HCT116 (cell line): ENCODE results near the gene PTPN9. TPM values are rescaled to one million over a fixed set of nuclear protein-coding genes. Genes with fewer than 3 reads are reported as not detected.

ENCODE experiments used
- ATAC-seq: fragments of 200-7000 bp; cut with Tn5 transposase; 2 replicates; pipeline ENCODE4 v1.9.1; 2020; ENCODE audit warnings: mild to moderate bottlenecking, moderate library complexity
- BruUV-seq: library from RNA; stranded (reverse); fragments of 400-500 nt; replicated peaks from 2 replicates; lab custom pipeline; 2021; lab: Mats Ljungman, UMichigan
- CTCF ChIA-PET: fragments of 300-600 bp; sonication (Branson Sonifier 250); formaldehyde crosslinking; loops from one replicate; lab custom pipeline; 2021; ENCODE audit warnings: antibody characterized with exemption; lab: Charles Lee
- POLR2A ChIA-PET: fragments of 300-600, 350-600 bp; sonication (Branson Sonifier 250); formaldehyde crosslinking; loops from one replicate; lab custom pipeline; 2021; ENCODE audit warnings: antibody characterized with exemption; lab: Charles Lee
- RAD21 ChIA-PET, 2 experiments: fragments of 300-600 bp; sonication (Branson Sonifier 250); formaldehyde crosslinking; loops; one replicate each; lab custom pipeline; 2023; ENCODE audit warnings: low total read pairs in 2 of 2; ENCODE audit not compliant: uncharacterized antibody in 2 of 2, unreplicated experiment in 2 of 2, low non-redundant PET in 1 of 2; lab: Charles Lee
- DNase-seq: peaks from one replicate; pipeline ENCODE4 v3.0.0-alpha.2; 2010; ENCODE audit warnings: low read depth, low spot score
- H2AFZ ChIP-seq: fragments of 200-600 bp; shearing (Covaris generic), sonication (generic); 2 replicates; pipeline ENCODE4 v1.6.1; 2017; ENCODE audit warnings: low read depth, mixed run types, mixed read lengths, antibody characterized with exemption, low read length; ENCODE audit not compliant: poor library complexity, severe bottlenecking
- H3K27ac ChIP-seq: 2 replicates; pipeline ENCODE4 v1.5.1; 2012; ENCODE audit warnings: low read depth, low read length
- H3K27me3 ChIP-seq: fragments of 200-600 bp; sonication (generic); 2 replicates; pipeline ENCODE4 v1.6.1; 2016; ENCODE audit warnings: mixed run types, low read length, mixed read lengths; ENCODE audit not compliant: insufficient read depth
- H3K36me3 ChIP-seq, 2 experiments: fragments of 200-500 bp in 1 of 2; fragments of 200-600 bp in 1 of 2; sonication (Bioruptor generic) in 1 of 2; sonication (generic) in 1 of 2; 2 replicates each; pipeline versions ENCODE4 v1.5.1 to v1.6.1; 2014 to 2016; ENCODE audit warnings: low read length in 2 of 2, inconsistent platforms in 1 of 2, mixed read lengths in 1 of 2, mixed run types in 1 of 2; ENCODE audit not compliant: insufficient read depth in 2 of 2, control insufficient read depth in 1 of 2
- H3K4me1 ChIP-seq, 2 experiments: fragments of 200-600 bp in 1 of 2; sonication (generic) in 1 of 2; 2 replicates each; pipeline versions ENCODE4 v1.5.1 to v1.6.1; 2012 to 2017; ENCODE audit warnings: low read length in 2 of 2, inconsistent platforms in 1 of 2, mild to moderate bottlenecking in 1 of 2, mixed read lengths in 1 of 2, mixed run types in 1 of 2, moderate library complexity in 1 of 2; ENCODE audit not compliant: insufficient read depth in 2 of 2, control insufficient read depth in 1 of 2
- H3K4me2 ChIP-seq: fragments of 200-600 bp; sonication (generic); 2 replicates; pipeline ENCODE4 v1.6.1; 2017; ENCODE audit warnings: mixed run types, low read length, mixed read lengths
- H3K4me3 ChIP-seq, 2 experiments: fragments of 200-600 bp in 1 of 2; sonication (generic) in 1 of 2; replicated peaks in 1 of 2; 2 replicates each; pipeline ENCODE4 v1.5.1; 2011 to 2016; ENCODE audit warnings: low read length in 2 of 2, control low read depth in 1 of 2, low read depth in 1 of 2, mild to moderate bottlenecking in 1 of 2, mixed read lengths in 1 of 2, mixed run types in 1 of 2
- H3K79me2 ChIP-seq: fragments of 200-600 bp; sonication (generic); 2 replicates; pipeline ENCODE4 v1.6.1; 2017; ENCODE audit warnings: mild to moderate bottlenecking, mixed run types, low read length, moderate library complexity, mixed read lengths; ENCODE audit not compliant: insufficient read depth
- H3K9ac ChIP-seq: fragments of 200-600 bp; sonication (generic); 2 replicates; pipeline ENCODE4 v1.6.1; 2016; ENCODE audit warnings: low read length, mixed read lengths
- H3K9me2 ChIP-seq: fragments of 200-600 bp; sonication (generic), shearing (Covaris generic); 2 replicates; pipeline ENCODE4 v1.6.1; 2017; ENCODE audit warnings: mixed run types, mild to moderate bottlenecking, moderate library complexity; ENCODE audit not compliant: insufficient read depth
- H3K9me3 ChIP-seq, 2 experiments: fragments of 200-500 bp in 1 of 2; fragments of 200-600 bp in 1 of 2; sonication (Bioruptor generic) in 1 of 2; sonication (generic) in 1 of 2; 2 replicates each; pipeline ENCODE4 v1.6.1; 2014 to 2017; ENCODE audit warnings: low read length in 2 of 2, mixed read lengths in 2 of 2, inconsistent platforms in 1 of 2, low read depth in 1 of 2, mild to moderate bottlenecking in 1 of 2, mixed run types in 1 of 2, moderate library complexity in 1 of 2; ENCODE audit not compliant: control insufficient read depth in 1 of 2, insufficient read depth in 1 of 2
- H4K20me1 ChIP-seq: fragments of 200-600 bp; sonication (generic), shearing (Covaris generic); 2 replicates; pipeline ENCODE4 v1.6.1; 2017; ENCODE audit warnings: mixed run types, mild to moderate bottlenecking, moderate library complexity; ENCODE audit not compliant: insufficient read depth
- CEBPB ChIP-seq: IDR thresholded peaks from 2 replicates; pipeline ENCODE4 v1.6.1; 2012; ENCODE audit warnings: low read depth
- ELF1 ChIP-seq: IDR thresholded peaks from 2 replicates; pipeline ENCODE4 v1.6.1; 2012; ENCODE audit warnings: low read depth, borderline replicate concordance
- EZH2 ChIP-seq: fragments of 200-600 bp; sonication (generic); IDR thresholded peaks from 2 replicates; pipeline ENCODE4 v1.6.1; 2017; ENCODE audit warnings: antibody characterized with exemption, mixed run types
- EZH2phosphoT487 ChIP-seq: fragments of 200-600 bp; IDR thresholded peaks from 2 replicates; pipeline ENCODE4 v1.6.1; 2018; ENCODE audit warnings: antibody characterized with exemption, borderline replicate concordance
- FOSL1 ChIP-seq: IDR thresholded peaks from 2 replicates; pipeline ENCODE4 v1.6.1; 2012; ENCODE audit warnings: low read depth
- RAD21 ChIP-seq: IDR thresholded peaks from 2 replicates; pipeline ENCODE4 v1.6.1; 2012; ENCODE audit warnings: low read depth, mild to moderate bottlenecking
- SIN3A ChIP-seq: IDR thresholded peaks from 2 replicates; pipeline ENCODE4 v1.6.1; 2012; ENCODE audit warnings: low read depth
- SP1 ChIP-seq: IDR thresholded peaks from 2 replicates; pipeline ENCODE4 v1.6.1; 2012; ENCODE audit warnings: low read depth
- SRF ChIP-seq: IDR thresholded peaks from 2 replicates; pipeline ENCODE4 v1.6.1; 2012; ENCODE audit warnings: low read depth
- TCF7L2 ChIP-seq: IDR thresholded peaks from 2 replicates; pipeline ENCODE4 v1.7.0; 2011; ENCODE audit warnings: borderline replicate concordance, inconsistent platforms; ENCODE audit not compliant: insufficient read depth, insufficient read length; ENCODE audit errors: extremely low read depth
- YY1 ChIP-seq: IDR thresholded peaks from 2 replicates; pipeline ENCODE4 v1.6.1; 2011; ENCODE audit warnings: low read length, low read depth, moderate library complexity, mild to moderate bottlenecking; ENCODE audit not compliant: insufficient replicate concordance; ENCODE audit errors: extremely low read depth
- ZFX ChIP-seq: fragments of 450-650 bp; IDR thresholded peaks from 2 replicates; pipeline ENCODE4 v1.6.1; 2017
- intact Hi-C: fragments of 100-400 bp; cut with micrococcal nuclease; formaldehyde crosslinking; loops from 2 replicates; pipeline ENCODE4 v1.10.0; 2022
- total RNA-seq: library from RNA; stranded (reverse); gene quantifications from one replicate; pipeline ENCODE4 v1.2.1, GENCODE V29; 2021; ENCODE audit not compliant: unreplicated experiment
- TF ChIP-seq, protein P1 (sequence below): IDR thresholded peaks from 2 replicates; pipeline ENCODE4 v1.6.1; 2012; ENCODE audit warnings: low read depth
- TF ChIP-seq, protein P2 (sequence below): IDR thresholded peaks from 2 replicates; pipeline ENCODE4 v1.6.1; 2012
- TF ChIP-seq, protein P3 (sequence below): IDR thresholded peaks from 2 replicates; pipeline ENCODE4 v1.6.1; 2011; ENCODE audit warnings: mild to moderate bottlenecking, low read length, moderate library complexity; ENCODE audit not compliant: insufficient replicate concordance; ENCODE audit errors: extremely low read depth
- TF ChIP-seq, protein P4 (sequence below), 3 experiments: fragments of 200-600 bp in 1 of 3; sonication (generic) in 1 of 3; IDR thresholded peaks in 2 of 3; conservative IDR thresholded peaks in 1 of 3; 2 replicates each; pipeline ENCODE4 v1.5.1; 2012 to 2017; ENCODE audit warnings: low read depth in 2 of 3, low read length in 2 of 3, antibody characterized with exemption in 1 of 3, borderline replicate concordance in 1 of 3, control low read depth in 1 of 3, mild to moderate bottlenecking in 1 of 3, mixed read lengths in 1 of 3, mixed run types in 1 of 3, moderate library complexity in 1 of 3; ENCODE audit not compliant: insufficient read depth in 1 of 3

PTPN9 gene
- total RNA-seq, 1 experiment from 2014 or later = 21.1 TPM

DNA sequence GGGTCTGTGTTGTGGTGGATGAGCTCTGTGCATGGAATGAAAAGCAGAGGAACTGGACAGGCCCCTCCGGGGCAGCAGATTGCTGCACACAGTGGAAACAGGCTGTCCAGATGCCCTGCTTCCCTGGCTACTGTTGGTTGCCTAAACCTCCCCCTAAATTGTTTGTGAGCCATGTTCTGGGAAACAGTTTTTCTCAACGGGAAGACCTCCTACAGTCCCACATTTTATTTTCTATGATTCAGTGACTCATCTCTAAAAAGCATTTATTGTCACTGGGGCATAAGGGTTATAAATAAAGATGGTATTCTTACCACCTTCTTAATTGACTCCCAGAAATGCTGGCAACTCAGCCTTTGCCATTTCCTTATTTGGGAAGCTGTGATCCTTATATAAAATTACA is 20.3 kb upstream of the PTPN9 start:
- POLR2A ChIA-PET = no interaction called here
- Histone ChIP-seq H3K9me2 (no peaks in the 10 kb centered on the region), H4K20me1 (no peaks in the 10 kb centered on the region), H3K79me2 (no peaks in the 10 kb centered on the region), H3K27ac (no peak overlapping the region), H3K4me1 (no peaks in the 10 kb centered on the region), H3K9ac (no peak overlapping the region), H3K4me3 (no peak overlapping the region), H2AFZ (no peak overlapping the region), H3K27me3 (no peaks in the 10 kb centered on the region), H3K4me2 (no peak overlapping the region), H3K9me3 (no peaks in the 10 kb centered on the region), H3K36me3 (peaks cover 0 to 15% of the 10 kb centered on the region in 2 experiments; a peak in 2 of 4 replicates)
- TF ChIP-seq, protein P1, sequence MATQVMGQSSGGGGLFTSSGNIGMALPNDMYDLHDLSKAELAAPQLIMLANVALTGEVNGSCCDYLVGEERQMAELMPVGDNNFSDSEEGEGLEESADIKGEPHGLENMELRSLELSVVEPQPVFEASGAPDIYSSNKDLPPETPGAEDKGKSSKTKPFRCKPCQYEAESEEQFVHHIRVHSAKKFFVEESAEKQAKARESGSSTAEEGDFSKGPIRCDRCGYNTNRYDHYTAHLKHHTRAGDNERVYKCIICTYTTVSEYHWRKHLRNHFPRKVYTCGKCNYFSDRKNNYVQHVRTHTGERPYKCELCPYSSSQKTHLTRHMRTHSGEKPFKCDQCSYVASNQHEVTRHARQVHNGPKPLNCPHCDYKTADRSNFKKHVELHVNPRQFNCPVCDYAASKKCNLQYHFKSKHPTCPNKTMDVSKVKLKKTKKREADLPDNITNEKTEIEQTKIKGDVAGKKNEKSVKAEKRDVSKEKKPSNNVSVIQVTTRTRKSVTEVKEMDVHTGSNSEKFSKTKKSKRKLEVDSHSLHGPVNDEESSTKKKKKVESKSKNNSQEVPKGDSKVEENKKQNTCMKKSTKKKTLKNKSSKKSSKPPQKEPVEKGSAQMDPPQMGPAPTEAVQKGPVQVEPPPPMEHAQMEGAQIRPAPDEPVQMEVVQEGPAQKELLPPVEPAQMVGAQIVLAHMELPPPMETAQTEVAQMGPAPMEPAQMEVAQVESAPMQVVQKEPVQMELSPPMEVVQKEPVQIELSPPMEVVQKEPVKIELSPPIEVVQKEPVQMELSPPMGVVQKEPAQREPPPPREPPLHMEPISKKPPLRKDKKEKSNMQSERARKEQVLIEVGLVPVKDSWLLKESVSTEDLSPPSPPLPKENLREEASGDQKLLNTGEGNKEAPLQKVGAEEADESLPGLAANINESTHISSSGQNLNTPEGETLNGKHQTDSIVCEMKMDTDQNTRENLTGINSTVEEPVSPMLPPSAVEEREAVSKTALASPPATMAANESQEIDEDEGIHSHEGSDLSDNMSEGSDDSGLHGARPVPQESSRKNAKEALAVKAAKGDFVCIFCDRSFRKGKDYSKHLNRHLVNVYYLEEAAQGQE = no peak
- TF ChIP-seq, protein P2, sequence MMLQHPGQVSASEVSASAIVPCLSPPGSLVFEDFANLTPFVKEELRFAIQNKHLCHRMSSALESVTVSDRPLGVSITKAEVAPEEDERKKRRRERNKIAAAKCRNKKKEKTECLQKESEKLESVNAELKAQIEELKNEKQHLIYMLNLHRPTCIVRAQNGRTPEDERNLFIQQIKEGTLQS = no peak
- TF ChIP-seq RAD21 (no peak), EZH2phosphoT487 (no peak), ZFX (no peak), SIN3A (no peak), SRF (no peak), EZH2 (no peak), TCF7L2 (no peak), SP1 (no peak), ELF1 (no peak), YY1 (no peak), FOSL1 (no peak), CEBPB (no peak)
- TF ChIP-seq, protein P3, sequence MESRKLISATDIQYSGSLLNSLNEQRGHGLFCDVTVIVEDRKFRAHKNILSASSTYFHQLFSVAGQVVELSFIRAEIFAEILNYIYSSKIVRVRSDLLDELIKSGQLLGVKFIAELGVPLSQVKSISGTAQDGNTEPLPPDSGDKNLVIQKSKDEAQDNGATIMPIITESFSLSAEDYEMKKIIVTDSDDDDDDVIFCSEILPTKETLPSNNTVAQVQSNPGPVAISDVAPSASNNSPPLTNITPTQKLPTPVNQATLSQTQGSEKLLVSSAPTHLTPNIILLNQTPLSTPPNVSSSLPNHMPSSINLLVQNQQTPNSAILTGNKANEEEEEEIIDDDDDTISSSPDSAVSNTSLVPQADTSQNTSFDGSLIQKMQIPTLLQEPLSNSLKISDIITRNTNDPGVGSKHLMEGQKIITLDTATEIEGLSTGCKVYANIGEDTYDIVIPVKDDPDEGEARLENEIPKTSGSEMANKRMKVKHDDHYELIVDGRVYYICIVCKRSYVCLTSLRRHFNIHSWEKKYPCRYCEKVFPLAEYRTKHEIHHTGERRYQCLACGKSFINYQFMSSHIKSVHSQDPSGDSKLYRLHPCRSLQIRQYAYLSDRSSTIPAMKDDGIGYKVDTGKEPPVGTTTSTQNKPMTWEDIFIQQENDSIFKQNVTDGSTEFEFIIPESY = no peak
- TF ChIP-seq, protein P4, sequence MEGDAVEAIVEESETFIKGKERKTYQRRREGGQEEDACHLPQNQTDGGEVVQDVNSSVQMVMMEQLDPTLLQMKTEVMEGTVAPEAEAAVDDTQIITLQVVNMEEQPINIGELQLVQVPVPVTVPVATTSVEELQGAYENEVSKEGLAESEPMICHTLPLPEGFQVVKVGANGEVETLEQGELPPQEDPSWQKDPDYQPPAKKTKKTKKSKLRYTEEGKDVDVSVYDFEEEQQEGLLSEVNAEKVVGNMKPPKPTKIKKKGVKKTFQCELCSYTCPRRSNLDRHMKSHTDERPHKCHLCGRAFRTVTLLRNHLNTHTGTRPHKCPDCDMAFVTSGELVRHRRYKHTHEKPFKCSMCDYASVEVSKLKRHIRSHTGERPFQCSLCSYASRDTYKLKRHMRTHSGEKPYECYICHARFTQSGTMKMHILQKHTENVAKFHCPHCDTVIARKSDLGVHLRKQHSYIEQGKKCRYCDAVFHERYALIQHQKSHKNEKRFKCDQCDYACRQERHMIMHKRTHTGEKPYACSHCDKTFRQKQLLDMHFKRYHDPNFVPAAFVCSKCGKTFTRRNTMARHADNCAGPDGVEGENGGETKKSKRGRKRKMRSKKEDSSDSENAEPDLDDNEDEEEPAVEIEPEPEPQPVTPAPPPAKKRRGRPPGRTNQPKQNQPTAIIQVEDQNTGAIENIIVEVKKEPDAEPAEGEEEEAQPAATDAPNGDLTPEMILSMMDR (IDR thresholded peaks at IDR 0.05 in 2 of 3, conservative IDR thresholded peaks at IDR 0.05 in 1 of 3; ENCODE audit: borderline replicate concordance in 1 of 3, insufficient read depth in 1 of 3, low read depth in 2 of 3, low read length in 2 of 3) = no peak
- CTCF ChIA-PET = no interaction called here
- intact Hi-C loops = no loop called here
- no peak for DNase-seq
- ATAC-seq = no peak
- RAD21 ChIA-PET = no interaction called here
- BruUV-seq = no TSS peak
